WTC11 (cell line): ENCODE measurements around the gene KCNJ13. TPM values are rescaled to one million over a fixed set of nuclear protein-coding genes. Genes with fewer than 3 reads are reported as not detected.

ENCODE experiments used
- ATAC-seq: fragments of 200-7000 bp; cut with Tn5 transposase; 2 replicates; pipeline ENCODE4 v1.10.0; 2021; ENCODE audit warnings: mild to moderate bottlenecking, moderate library complexity
- CTCF ChIA-PET: fragments of 300-600 bp; sonication (Branson Sonifier 250); formaldehyde crosslinking; loops from one replicate; lab custom pipeline; 2021; ENCODE audit warnings: antibody characterized with exemption; lab: Charles Lee
- POLR2A ChIA-PET: fragments of 350-600 bp; sonication (Branson Sonifier 250); formaldehyde crosslinking; loops from one replicate; lab custom pipeline; 2021; ENCODE audit warnings: antibody characterized with exemption; lab: Charles Lee
- DNase-seq: peaks from one replicate; pipeline ENCODE4 v3.0.0; 2021; ENCODE audit warnings: low spot score
- H3K27ac Mint-ChIP-seq: 2 replicates; pipeline ENCODE4 v1.8.0; 2021; ENCODE audit warnings: mixed read lengths
- H3K27me3 Mint-ChIP-seq: 2 replicates; pipeline ENCODE4 v1.8.0; 2021; ENCODE audit warnings: low read depth, mild to moderate bottlenecking, moderate library complexity, mixed read lengths
- H3K36me3 Mint-ChIP-seq: 2 replicates; pipeline ENCODE4 v1.8.0; 2021; ENCODE audit warnings: mixed read lengths
- H3K4me1 Mint-ChIP-seq: 2 replicates; pipeline ENCODE4 v1.8.0; 2022; ENCODE audit warnings: mixed read lengths
- H3K4me3 Mint-ChIP-seq: 2 replicates; pipeline ENCODE4 v1.8.0; 2021; ENCODE audit warnings: mild to moderate bottlenecking, moderate library complexity, mixed read lengths
- H3K9me3 Mint-ChIP-seq: 2 replicates; pipeline ENCODE4 v1.8.0; 2021; ENCODE audit warnings: mixed read lengths
- CREM ChIP-seq: sonication (generic); formaldehyde crosslinking; IDR thresholded peaks from 2 replicates; pipeline ENCODE4 v1.8.1; 2022; ENCODE audit warnings: mild to moderate bottlenecking, missing genetic modification reagents, moderate library complexity
- FOXJ3 ChIP-seq: sonication (generic); formaldehyde crosslinking; IDR thresholded peaks from 2 replicates; pipeline ENCODE4 v1.9.0; 2021; ENCODE audit warnings: missing genetic modification reagents, mild to moderate bottlenecking, borderline replicate concordance
- IRF1 ChIP-seq: sonication (generic); formaldehyde crosslinking; IDR thresholded peaks from 2 replicates; pipeline ENCODE4 v1.8.0; 2023; ENCODE audit warnings: missing genetic modification reagents
- KAT7 ChIP-seq: sonication (generic); formaldehyde crosslinking; IDR thresholded peaks from 2 replicates; pipeline ENCODE4 v1.8.1; 2023; ENCODE audit warnings: missing genetic modification reagents, mild to moderate bottlenecking, borderline replicate concordance
- MXD4 ChIP-seq: fragments of 250-450 bp; sonication (Bioruptor Pico); IDR thresholded peaks from 2 replicates; pipeline ENCODE4 v1.8.0; 2021; ENCODE audit warnings: mild to moderate bottlenecking, moderate library complexity, borderline replicate concordance
- NFATC4 ChIP-seq: fragments of 250-450 bp; sonication (Bioruptor Pico); IDR thresholded peaks from 2 replicates; pipeline ENCODE4 v1.9.0; 2021; ENCODE audit warnings: mild to moderate bottlenecking
- NFE2L1 ChIP-seq: sonication (generic); formaldehyde crosslinking; IDR thresholded peaks from 2 replicates; pipeline ENCODE4 v1.8.1; 2023; ENCODE audit warnings: missing genetic modification reagents
- NR2C2 ChIP-seq: sonication (generic); formaldehyde crosslinking; IDR thresholded peaks from 2 replicates; pipeline ENCODE4 v1.8.0; 2022; ENCODE audit warnings: mild to moderate bottlenecking, missing genetic modification reagents
- OVOL2 ChIP-seq: fragments of 250-450 bp; sonication (Bioruptor Pico); IDR thresholded peaks from 2 replicates; pipeline ENCODE4 v1.9.0; 2021; ENCODE audit warnings: mild to moderate bottlenecking, borderline replicate concordance
- TEAD4 ChIP-seq: sonication (generic); formaldehyde crosslinking; IDR thresholded peaks from 2 replicates; pipeline ENCODE4 v1.8.0; 2022; ENCODE audit warnings: mild to moderate bottlenecking, missing genetic modification reagents
- USF1 ChIP-seq: sonication (generic); formaldehyde crosslinking; IDR thresholded peaks from 2 replicates; pipeline ENCODE4 v1.8.0; 2022; ENCODE audit warnings: mild to moderate bottlenecking, missing genetic modification reagents
- ZMAT4 ChIP-seq: fragments of 250-450 bp; sonication (Bioruptor Pico); IDR thresholded peaks from 2 replicates; pipeline ENCODE4 v1.9.0; 2021; ENCODE audit warnings: mild to moderate bottlenecking
- ZNF423 ChIP-seq: fragments of 250-450 bp; sonication (Bioruptor Pico); IDR thresholded peaks from 2 replicates; pipeline ENCODE4 v2.1.2; 2022; ENCODE audit warnings: mild to moderate bottlenecking, moderate library complexity
- ZNF425 ChIP-seq: fragments of 250-450 bp; sonication (Bioruptor Pico); conservative IDR thresholded peaks from 2 replicates; pipeline ENCODE4 v1.9.0; 2021; ENCODE audit warnings: mild to moderate bottlenecking
- total RNA-seq: library from RNA; stranded (reverse); gene quantifications from 3 replicates; pipeline ENCODE4 v1.2.3, GENCODE V29; 2021
- TF ChIP-seq, protein P1 (sequence below): fragments of 200-600 bp; IDR thresholded peaks from 2 replicates; pipeline ENCODE4 v1.8.0; 2022; ENCODE audit warnings: antibody characterized with exemption
- TF ChIP-seq, protein P2 (sequence below): sonication (generic); formaldehyde crosslinking; IDR thresholded peaks from 2 replicates; pipeline ENCODE4 v1.8.1; 2022; ENCODE audit warnings: low read depth, missing genetic modification reagents, borderline replicate concordance
- TF ChIP-seq, protein P3 (sequence below): sonication (generic); formaldehyde crosslinking; IDR thresholded peaks from 2 replicates; pipeline ENCODE4 v1.8.1; 2022; ENCODE audit warnings: mild to moderate bottlenecking, moderate library complexity, missing genetic modification reagents
- TF ChIP-seq, protein P4 (sequence below): fragments of 250-450 bp; sonication (Bioruptor Pico); IDR thresholded peaks from 2 replicates; pipeline ENCODE4 v1.9.0; 2021; ENCODE audit warnings: moderate library complexity, mild to moderate bottlenecking, inconsistent platforms, borderline replicate concordance
- TF ChIP-seq, protein P5 (sequence below): sonication (generic); formaldehyde crosslinking; conservative IDR thresholded peaks from 2 replicates; pipeline ENCODE4 v1.8.1; 2022; ENCODE audit warnings: mild to moderate bottlenecking, missing genetic modification reagents
- TF ChIP-seq, protein P6 (sequence below): sonication (generic); formaldehyde crosslinking; IDR thresholded peaks from 2 replicates; pipeline ENCODE4 v1.8.1; 2023; ENCODE audit warnings: mild to moderate bottlenecking, missing genetic modification reagents, borderline replicate concordance

KCNJ13 gene
- total RNA-seq, 1 experiment from 2014 or later: not detected

GRCh38 chr2:232795920-232796319 lies 19.6 kb upstream of the KCNJ13 start:
- TF ChIP-seq ZMAT4 (CRISPR knock-in tag): no peak
- TF ChIP-seq CREM (CRISPR knock-in tag): no peak
- TF ChIP-seq, protein P1, sequence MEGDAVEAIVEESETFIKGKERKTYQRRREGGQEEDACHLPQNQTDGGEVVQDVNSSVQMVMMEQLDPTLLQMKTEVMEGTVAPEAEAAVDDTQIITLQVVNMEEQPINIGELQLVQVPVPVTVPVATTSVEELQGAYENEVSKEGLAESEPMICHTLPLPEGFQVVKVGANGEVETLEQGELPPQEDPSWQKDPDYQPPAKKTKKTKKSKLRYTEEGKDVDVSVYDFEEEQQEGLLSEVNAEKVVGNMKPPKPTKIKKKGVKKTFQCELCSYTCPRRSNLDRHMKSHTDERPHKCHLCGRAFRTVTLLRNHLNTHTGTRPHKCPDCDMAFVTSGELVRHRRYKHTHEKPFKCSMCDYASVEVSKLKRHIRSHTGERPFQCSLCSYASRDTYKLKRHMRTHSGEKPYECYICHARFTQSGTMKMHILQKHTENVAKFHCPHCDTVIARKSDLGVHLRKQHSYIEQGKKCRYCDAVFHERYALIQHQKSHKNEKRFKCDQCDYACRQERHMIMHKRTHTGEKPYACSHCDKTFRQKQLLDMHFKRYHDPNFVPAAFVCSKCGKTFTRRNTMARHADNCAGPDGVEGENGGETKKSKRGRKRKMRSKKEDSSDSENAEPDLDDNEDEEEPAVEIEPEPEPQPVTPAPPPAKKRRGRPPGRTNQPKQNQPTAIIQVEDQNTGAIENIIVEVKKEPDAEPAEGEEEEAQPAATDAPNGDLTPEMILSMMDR: no peak
- no peak for TF ChIP-seq KAT7
- TF ChIP-seq, protein P2, sequence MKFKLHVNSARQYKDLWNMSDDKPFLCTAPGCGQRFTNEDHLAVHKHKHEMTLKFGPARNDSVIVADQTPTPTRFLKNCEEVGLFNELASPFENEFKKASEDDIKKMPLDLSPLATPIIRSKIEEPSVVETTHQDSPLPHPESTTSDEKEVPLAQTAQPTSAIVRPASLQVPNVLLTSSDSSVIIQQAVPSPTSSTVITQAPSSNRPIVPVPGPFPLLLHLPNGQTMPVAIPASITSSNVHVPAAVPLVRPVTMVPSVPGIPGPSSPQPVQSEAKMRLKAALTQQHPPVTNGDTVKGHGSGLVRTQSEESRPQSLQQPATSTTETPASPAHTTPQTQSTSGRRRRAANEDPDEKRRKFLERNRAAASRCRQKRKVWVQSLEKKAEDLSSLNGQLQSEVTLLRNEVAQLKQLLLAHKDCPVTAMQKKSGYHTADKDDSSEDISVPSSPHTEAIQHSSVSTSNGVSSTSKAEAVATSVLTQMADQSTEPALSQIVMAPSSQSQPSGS (CRISPR knock-in tag): no peak
- TF ChIP-seq NFATC4 (CRISPR knock-in tag): no peak
- TF ChIP-seq NR2C2 (CRISPR knock-in tag): no peak
- TF ChIP-seq, protein P3, sequence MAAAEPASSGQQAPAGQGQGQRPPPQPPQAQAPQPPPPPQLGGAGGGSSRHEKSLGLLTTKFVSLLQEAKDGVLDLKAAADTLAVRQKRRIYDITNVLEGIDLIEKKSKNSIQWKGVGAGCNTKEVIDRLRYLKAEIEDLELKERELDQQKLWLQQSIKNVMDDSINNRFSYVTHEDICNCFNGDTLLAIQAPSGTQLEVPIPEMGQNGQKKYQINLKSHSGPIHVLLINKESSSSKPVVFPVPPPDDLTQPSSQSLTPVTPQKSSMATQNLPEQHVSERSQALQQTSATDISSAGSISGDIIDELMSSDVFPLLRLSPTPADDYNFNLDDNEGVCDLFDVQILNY: no peak
- TF ChIP-seq ZNF423: no peak
- no peak for TF ChIP-seq MXD4 (CRISPR knock-in tag)
- TF ChIP-seq FOXJ3 (CRISPR knock-in tag): no peak
- TF ChIP-seq, protein P4, sequence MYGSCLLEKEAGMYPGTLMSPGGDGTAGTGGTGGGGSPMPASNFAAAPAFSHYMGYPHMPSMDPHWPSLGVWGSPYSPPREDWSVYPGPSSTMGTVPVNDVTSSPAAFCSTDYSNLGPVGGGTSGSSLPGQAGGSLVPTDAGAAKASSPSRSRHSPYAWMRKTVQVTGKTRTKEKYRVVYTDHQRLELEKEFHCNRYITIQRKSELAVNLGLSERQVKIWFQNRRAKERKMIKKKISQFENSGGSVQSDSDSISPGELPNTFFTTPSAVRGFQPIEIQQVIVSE (CRISPR knock-in tag): no peak
- TF ChIP-seq USF1 (CRISPR knock-in tag): no peak
- no peak for TF ChIP-seq ZNF425 (CRISPR knock-in tag)
- TF ChIP-seq, protein P5, sequence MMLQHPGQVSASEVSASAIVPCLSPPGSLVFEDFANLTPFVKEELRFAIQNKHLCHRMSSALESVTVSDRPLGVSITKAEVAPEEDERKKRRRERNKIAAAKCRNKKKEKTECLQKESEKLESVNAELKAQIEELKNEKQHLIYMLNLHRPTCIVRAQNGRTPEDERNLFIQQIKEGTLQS: no peak
- TF ChIP-seq, all 79 proteins: peak for 0
- ChIA-PET POLR2A (no interaction called here), CTCF (no interaction called here)
- Mint-ChIP-seq H3K36me3 (peaks cover 54% of the 10 kb centered on the region), H3K27me3 (no peaks in the 10 kb centered on the region), H3K4me3 (no peak overlapping the region), H3K27ac (no peak overlapping the region), H3K4me1 (peaks cover 10% of the 10 kb centered on the region), H3K9me3 (no peaks in the 10 kb centered on the region)
- DNase-seq: no peak
- ATAC-seq: no peak

DNA sequence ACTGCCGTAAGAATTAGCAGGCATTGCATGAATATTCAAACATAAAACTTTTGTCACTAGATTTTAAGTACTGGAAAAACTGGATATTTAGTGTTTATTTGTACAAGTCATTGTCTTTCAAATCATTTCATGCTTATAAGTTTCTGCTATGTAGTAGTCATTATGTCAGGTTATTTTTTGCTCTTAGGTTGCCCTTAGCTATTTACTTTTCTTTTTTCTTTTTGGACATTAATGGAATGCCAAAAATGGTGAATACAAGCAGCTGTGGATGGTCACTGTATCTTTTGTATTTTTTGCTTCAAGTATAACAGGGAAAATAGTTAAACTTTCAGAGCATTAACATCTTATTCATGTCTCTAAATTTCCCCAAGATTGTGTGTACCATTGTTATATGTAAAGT lies 18.6 kb upstream of the KCNJ13 start:
- Mint-ChIP-seq H3K27ac (no peak overlapping the region), H3K4me1 (peaks cover 7% of the 10 kb centered on the region), H3K27me3 (no peaks in the 10 kb centered on the region), H3K4me3 (no peak overlapping the region), H3K36me3 (peaks cover 57% of the 10 kb centered on the region), H3K9me3 (no peaks in the 10 kb centered on the region)
- DNase-seq (no peak), ATAC-seq (no peak)
- POLR2A ChIA-PET: no interaction called here
- CTCF ChIA-PET: no interaction called here
- TF ChIP-seq, protein P6, sequence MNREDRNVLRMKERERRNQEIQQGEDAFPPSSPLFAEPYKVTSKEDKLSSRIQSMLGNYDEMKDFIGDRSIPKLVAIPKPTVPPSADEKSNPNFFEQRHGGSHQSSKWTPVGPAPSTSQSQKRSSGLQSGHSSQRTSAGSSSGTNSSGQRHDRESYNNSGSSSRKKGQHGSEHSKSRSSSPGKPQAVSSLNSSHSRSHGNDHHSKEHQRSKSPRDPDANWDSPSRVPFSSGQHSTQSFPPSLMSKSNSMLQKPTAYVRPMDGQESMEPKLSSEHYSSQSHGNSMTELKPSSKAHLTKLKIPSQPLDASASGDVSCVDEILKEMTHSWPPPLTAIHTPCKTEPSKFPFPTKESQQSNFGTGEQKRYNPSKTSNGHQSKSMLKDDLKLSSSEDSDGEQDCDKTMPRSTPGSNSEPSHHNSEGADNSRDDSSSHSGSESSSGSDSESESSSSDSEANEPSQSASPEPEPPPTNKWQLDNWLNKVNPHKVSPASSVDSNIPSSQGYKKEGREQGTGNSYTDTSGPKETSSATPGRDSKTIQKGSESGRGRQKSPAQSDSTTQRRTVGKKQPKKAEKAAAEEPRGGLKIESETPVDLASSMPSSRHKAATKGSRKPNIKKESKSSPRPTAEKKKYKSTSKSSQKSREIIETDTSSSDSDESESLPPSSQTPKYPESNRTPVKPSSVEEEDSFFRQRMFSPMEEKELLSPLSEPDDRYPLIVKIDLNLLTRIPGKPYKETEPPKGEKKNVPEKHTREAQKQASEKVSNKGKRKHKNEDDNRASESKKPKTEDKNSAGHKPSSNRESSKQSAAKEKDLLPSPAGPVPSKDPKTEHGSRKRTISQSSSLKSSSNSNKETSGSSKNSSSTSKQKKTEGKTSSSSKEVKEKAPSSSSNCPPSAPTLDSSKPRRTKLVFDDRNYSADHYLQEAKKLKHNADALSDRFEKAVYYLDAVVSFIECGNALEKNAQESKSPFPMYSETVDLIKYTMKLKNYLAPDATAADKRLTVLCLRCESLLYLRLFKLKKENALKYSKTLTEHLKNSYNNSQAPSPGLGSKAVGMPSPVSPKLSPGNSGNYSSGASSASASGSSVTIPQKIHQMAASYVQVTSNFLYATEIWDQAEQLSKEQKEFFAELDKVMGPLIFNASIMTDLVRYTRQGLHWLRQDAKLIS (CRISPR knock-in tag): no peak
- TF ChIP-seq IRF1: no peak
- no peak for TF ChIP-seq OVOL2 (CRISPR knock-in tag)
- TF ChIP-seq NFE2L1 (CRISPR knock-in tag): no peak
- TF ChIP-seq, protein P1: no peak
- TF ChIP-seq TEAD4 (CRISPR knock-in tag): no peak
